ENCODE measurements around the gene H2BK1. TPM values are rescaled to one million over a fixed set of nuclear protein-coding genes. Genes with fewer than 3 reads are reported as not detected.

H2BK1 gene
- total RNA-seq, 1 donor from 2014 or later: not detected

GRCh38 chr7:151198945-151199848 is 11.1 kb downstream of the H2BK1 start:
- no peaks in the 10 kb centered on the region for H3K9me3 Mint-ChIP-seq
- no peak for DNase-seq (ENCODE audit: low spot score in 2 of 2, unreplicated experiment in 2 of 2)
- H3K4me3 Mint-ChIP-seq: no peak overlapping the region
- TF ChIP-seq CTCF (IDR thresholded peaks at IDR 0.05; ENCODE audit: unreplicated experiment): no peak
- no peaks in the 10 kb centered on the region for H3K36me3 Mint-ChIP-seq
- H3K27ac Mint-ChIP-seq: no peak overlapping the region
- H3K27me3 Mint-ChIP-seq (ENCODE audit: low read depth): peaks cover 30% of the 10 kb centered on the region
- no peaks in the 10 kb centered on the region for H3K4me1 Mint-ChIP-seq

- no peak for TF ChIP-seq CTCF (IDR thresholded peaks at IDR 0.05; ENCODE audit: unreplicated experiment)
- Mint-ChIP-seq H3K36me3 (no peaks in the 10 kb centered on the region), H3K4me1 (no peaks in the 10 kb centered on the region), H3K4me3 (no peak overlapping the region), H3K27ac (no peak overlapping the region), H3K9me3 (no peaks in the 10 kb centered on the region), H3K27me3 (ENCODE audit: low read depth) (peaks cover 24% of the 10 kb centered on the region)
- DNase-seq (ENCODE audit: low spot score in 2 of 2, unreplicated experiment in 2 of 2): no peak
These were observed 12.4 kb downstream of the H2BK1 start for GRCh38 chr7:151197932-151198331.

- Mint-ChIP-seq H3K9me3 (no peaks in the 10 kb centered on the region), H3K4me1 (no peaks in the 10 kb centered on the region), H3K36me3 (no peaks in the 10 kb centered on the region), H3K4me3 (no peak overlapping the region), H3K27me3 (ENCODE audit: low read depth) (peaks cover 12% of the 10 kb centered on the region), H3K27ac (no peak overlapping the region)
- no peak for TF ChIP-seq CTCF (IDR thresholded peaks at IDR 0.05; ENCODE audit: unreplicated experiment)
- no peak for DNase-seq (ENCODE audit: low spot score in 2 of 2, unreplicated experiment in 2 of 2)
These were observed 14.5 kb downstream of the H2BK1 start for GRCh38 chr7:151195616-151196450.

GRCh38 chr7:151194188-151194587 is 16.1 kb downstream of the H2BK1 start:
- TF ChIP-seq CTCF (IDR thresholded peaks at IDR 0.05; ENCODE audit: unreplicated experiment): no peak
- DNase-seq (ENCODE audit: low spot score in 2 of 2, unreplicated experiment in 2 of 2): no peak
- Mint-ChIP-seq H3K27me3 (ENCODE audit: low read depth) (peaks cover 25% of the 10 kb centered on the region), H3K4me1 (no peaks in the 10 kb centered on the region), H3K27ac (no peak overlapping the region), H3K36me3 (no peaks in the 10 kb centered on the region), H3K9me3 (no peaks in the 10 kb centered on the region), H3K4me3 (no peak overlapping the region)

GRCh38 chr7:151193203-151193978 is 16.9 kb downstream of the H2BK1 start:
- Mint-ChIP-seq H3K4me1 (no peaks in the 10 kb centered on the region), H3K27ac (no peak overlapping the region), H3K36me3 (no peaks in the 10 kb centered on the region), H3K9me3 (no peaks in the 10 kb centered on the region), H3K27me3 (ENCODE audit: low read depth) (peaks cover 30% of the 10 kb centered on the region), H3K4me3 (no peak overlapping the region)
- no peak for TF ChIP-seq CTCF (IDR thresholded peaks at IDR 0.05; ENCODE audit: unreplicated experiment)
- DNase-seq (ENCODE audit: low spot score in 2 of 2, unreplicated experiment in 2 of 2): no peak

All from mesothelial cell of epicardium (in vitro differentiated cells).